CD4-positive, alpha-beta T cell treated with Interleukin-15 for 1 hour (primary cell): Measurements from ENCODE around the gene PRSS23.
"Not testable (repeated sequence)": the region's sequence is repeated elsewhere in the genome, so short reads cannot be mapped to it uniquely, and the experiment has no call there.

Experiments used
- DNase-seq: peaks from one replicate; pipeline ENCODE4 v3.0.0-alpha.2; 2020

PRSS23 gene

DNA sequence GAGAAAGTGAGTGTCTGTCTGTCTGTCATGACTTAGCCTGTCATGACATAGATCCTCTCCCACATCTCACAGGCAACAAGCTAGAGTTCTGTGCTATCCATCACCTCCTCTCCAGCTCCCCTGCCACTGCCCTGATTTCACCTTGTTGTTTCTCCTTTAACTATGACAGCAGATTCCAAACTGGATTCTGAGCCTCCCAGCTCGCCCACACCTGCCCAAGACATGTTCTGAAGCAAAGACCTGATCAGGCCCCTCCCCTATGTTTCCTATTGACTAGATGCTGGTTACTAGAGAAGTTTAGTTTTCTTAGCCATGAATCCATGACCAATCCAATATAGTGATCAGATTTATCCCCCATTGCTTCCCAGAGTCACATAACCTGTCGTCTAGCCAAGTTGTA, 15.4 kb downstream of the PRSS23 start:
- no peak for DNase-seq

DNA sequence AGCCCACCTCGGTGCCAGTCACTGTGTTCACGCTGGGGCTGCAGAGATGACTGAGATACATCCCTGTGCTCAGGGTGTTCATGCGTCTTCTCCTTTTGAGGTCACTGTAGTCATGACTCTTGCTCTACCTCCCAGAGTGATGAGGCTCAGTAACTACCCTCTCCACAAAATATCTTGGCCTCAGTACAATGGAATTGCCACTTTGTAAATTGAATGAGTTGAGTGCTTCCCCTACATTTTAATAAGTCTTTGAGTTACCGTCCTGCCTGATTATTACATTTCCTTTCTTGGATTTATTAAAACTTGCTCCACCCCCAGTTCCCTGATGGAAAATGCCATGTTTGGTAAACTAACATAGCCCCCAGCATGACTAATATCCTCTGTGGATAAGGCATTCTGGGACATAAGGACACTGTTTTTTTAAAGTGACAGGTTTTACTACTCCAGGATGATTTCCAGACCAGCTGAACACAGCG, 15.9 kb downstream of the PRSS23 start:
- DNase-seq = no peak

DNA sequence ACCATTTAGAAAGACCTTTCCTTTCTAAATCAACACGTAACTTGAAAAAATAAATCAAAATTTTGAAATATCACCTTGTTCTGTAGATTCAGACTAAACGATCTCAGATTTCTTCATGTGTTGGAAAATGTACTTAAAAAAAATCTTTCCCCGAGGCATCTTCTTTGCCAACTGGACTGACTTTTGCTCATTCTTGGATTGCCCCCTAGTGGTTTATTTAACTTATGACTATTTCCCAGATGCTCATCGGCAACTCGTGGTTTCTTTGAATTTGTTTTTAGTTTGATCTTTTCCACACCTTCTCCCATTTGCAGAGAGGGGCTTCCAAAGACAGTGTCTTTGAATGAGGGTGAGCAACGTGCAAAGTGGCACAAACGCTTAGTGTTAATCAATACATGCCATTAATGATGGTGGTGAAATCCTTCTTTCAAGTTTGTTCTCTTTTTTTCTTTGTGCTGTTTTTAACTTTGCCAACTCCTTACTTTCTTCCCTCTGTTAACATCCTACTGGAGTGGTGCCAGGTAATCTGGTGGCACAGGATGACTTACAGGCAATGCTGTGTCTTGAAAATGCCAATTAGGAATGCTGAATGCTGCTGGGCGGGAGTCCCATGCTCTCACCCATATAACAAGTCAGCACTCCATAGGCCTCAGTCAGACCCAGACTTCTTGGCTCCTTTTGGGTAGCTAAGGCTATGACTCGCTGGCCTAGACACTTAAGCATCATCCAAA, 18.3 kb downstream of the PRSS23 start:
- DNase-seq = no peak

DNA sequence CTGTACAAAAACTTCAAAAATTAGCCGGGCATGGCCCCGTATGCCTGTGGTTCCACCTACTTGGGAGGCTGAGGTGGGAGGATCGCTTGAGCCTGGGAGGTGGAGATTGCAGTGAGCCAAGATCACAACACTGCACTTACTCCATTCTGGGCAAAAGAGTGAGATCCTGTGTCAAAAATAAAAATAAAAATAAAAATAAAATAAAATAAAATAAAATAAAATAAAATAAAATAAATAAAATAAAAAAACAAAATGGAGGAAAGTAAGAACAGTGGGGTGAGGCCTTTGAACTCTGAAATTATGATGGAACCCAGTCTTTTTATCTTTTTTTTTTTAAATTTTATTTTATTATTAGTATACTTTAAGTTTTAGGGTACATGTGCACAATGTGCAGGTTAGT, 23.8 kb downstream of the PRSS23 start:
- DNase-seq = not testable (repeated sequence)

DNA sequence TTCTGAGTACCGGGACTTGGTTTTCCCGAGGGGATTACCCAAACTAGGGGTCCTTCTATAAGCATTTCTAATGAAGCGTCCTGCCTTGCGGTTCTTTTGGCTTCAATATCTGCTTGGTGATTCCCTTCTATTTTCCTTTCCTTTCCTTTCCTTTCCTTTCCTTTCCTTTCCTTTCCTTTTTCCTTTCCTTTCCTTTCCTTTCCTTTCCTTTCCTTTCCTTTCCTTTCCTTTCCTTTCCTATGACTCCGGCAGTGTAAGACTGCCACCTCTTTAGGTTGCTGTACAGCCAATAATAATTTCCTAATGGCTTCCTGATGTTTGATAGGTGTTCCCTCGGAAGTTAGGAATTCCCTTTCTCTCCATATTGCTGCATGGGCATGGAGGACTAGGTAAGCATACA, 34.0 kb downstream of the PRSS23 start:
- not testable (repeated sequence) for DNase-seq

DNA sequence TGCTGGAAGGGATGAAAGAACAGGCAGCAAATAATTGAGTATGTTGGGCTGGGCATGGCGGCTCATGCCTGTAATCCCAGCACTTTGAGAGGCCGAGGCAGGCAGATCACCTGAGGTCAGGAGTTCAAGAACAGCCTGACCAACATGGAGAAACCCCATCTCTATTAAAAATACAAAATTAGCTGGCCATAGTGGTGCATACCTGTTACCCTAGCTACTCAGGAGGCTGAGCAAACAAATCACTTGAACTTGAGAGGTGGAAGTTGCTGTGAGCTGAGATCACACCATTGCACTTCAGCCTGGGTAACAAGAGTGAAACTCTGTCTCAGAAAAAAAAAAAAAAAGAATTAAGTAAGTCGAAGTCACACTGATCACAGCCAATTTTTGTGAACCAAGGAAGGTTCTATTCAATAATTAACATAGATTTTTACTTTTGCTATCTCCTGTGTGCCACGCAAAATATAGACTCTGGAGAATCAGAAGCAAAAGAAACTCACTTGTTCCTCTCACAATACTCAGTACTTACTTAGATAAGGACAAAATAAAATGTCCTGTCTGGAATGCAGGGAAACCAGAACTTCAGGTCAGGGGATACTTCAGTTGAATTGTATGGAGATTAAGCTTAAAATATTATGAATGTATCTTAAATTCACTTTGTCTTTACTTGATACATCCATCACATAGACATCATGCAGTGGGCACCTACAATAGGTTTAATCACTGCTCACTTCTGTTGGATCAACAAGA, 44.6 kb downstream of the PRSS23 start:
- DNase-seq = not testable (repeated sequence)

DNA sequence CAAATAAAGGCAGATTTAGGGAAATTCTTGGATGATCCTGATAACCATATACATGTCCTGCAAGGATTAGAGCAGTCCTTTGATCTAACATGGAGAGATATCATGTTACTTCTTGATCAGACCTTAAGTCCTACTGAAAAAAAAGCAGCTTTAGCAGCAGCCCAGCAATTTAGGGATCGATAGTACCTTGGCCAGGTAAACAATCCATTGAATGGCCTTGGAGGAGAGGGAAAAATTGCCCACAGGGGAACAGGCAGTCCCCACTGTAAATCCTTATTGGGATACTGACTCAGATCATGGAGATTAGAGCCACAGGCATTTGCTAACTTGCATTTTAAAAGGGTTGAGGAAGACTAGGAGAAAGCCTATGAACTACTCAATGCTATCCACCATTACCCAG, 47.8 kb downstream of the PRSS23 start:
- no peak for DNase-seq

DNA sequence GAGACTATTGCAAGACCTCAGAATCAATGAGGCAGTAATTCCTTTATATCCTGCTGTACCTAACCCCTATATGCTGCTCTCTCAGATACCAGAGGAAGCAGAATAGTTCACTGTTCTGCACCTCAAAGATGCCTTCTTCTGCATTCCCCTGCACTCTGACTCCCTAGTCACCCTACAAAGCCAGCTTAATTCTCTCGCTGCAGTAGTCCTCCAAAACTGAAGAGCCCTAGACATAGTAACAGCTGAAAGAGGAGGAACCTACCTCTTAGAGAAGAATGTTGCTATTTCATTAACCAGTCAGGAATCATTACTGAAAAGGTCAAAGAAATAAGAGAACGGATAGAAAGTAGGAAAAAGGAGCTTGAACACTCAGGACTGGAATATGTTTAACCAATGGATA, 49.3 kb downstream of the PRSS23 start:
- no peak for DNase-seq
